ENCODE results near the gene RNF32.
"Not testable (repeated sequence)": the region's sequence is repeated elsewhere in the genome, so short reads cannot be mapped to it uniquely, and the experiment has no call there.

RNF32 gene

DNA sequence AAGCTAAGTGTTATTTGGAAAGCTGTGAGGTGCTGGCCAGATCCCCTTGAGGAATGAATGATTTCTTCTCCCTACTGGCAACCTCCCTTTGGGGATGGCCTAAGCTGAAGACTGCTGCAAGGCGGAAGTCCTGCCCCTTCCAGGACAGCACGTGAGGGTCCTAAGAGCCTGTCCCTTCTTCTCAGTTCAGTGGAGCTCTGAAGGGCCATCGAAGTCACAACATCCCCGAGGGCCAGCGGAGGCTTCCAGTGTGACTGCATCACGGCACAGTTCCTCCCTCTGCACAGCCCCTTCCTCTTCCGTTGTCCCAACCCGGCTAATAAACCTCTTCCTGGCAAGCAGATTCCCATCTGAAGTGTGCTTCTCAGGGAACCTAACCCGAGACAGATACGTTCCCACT is 43.7 kb downstream of the RNF32 start:
- no peak overlapping the region for H3K4me3 ChIP-seq (ENCODE audit: control insufficient read depth, low read depth, low read length)
- DNase-seq (ENCODE audit: low read depth), result no peak
- TF ChIP-seq, protein P1, sequence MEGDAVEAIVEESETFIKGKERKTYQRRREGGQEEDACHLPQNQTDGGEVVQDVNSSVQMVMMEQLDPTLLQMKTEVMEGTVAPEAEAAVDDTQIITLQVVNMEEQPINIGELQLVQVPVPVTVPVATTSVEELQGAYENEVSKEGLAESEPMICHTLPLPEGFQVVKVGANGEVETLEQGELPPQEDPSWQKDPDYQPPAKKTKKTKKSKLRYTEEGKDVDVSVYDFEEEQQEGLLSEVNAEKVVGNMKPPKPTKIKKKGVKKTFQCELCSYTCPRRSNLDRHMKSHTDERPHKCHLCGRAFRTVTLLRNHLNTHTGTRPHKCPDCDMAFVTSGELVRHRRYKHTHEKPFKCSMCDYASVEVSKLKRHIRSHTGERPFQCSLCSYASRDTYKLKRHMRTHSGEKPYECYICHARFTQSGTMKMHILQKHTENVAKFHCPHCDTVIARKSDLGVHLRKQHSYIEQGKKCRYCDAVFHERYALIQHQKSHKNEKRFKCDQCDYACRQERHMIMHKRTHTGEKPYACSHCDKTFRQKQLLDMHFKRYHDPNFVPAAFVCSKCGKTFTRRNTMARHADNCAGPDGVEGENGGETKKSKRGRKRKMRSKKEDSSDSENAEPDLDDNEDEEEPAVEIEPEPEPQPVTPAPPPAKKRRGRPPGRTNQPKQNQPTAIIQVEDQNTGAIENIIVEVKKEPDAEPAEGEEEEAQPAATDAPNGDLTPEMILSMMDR (IDR thresholded peaks at IDR 0.05; ENCODE audit: control insufficient read depth, insufficient read depth, low read depth, low read length, missing control alignments), result no peak

DNA sequence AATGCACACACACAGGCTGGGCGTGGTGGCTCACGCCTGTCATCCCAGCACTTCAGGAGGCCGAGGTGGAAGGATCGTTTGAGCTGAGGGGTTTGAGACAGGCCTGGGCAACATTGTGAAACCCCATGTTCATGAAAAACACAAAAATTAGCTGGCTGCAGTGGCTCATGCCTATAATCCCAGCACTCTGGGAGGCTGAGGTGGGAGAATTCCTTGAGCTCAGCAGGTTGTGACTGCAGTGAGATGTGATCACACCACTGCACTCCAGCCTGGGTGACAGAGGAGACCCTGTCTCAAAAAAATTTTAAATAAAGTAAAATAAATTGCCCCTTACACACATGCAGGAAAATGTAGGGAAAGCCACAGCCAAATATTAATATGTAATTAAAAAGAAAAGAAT is 44.1 kb downstream of the RNF32 start:
- TF ChIP-seq, protein P1 (IDR thresholded peaks at IDR 0.05; ENCODE audit: control insufficient read depth, insufficient read depth, low read depth, low read length, missing control alignments), result no peak

DNA sequence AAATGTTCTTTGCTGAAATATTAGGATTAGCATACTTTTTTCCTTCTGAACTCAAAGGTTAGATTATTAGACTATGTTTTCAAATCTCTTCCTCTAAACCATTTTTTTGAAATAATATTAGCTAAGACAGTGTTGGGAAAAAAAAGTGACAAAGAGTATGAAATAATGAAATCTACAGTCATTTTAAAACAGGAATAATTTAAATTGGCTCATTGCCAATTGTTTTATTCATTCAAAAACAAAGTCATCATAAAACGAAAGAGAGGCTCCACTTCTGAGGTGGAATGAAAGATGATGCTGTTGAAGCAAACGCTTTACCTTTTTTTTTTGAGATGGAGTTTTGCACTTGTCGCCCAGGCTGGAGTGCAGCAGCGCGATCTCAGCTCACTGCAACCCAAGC is 51.2 kb downstream of the RNF32 start:
- DNase-seq (ENCODE audit: low read depth), result no peak
- TF ChIP-seq, protein P1 (IDR thresholded peaks at IDR 0.05; ENCODE audit: control insufficient read depth, insufficient read depth, low read depth, low read length, missing control alignments), result no peak
- no peak overlapping the region for H3K4me3 ChIP-seq (ENCODE audit: control insufficient read depth, low read depth, low read length)

More for the DNA sequence above, 44.1 kb downstream of the RNF32 start:
- DNase-seq (ENCODE audit: low read depth), result no peak
- no peak overlapping the region for H3K4me3 ChIP-seq (ENCODE audit: control insufficient read depth, low read depth, low read length)

DNA sequence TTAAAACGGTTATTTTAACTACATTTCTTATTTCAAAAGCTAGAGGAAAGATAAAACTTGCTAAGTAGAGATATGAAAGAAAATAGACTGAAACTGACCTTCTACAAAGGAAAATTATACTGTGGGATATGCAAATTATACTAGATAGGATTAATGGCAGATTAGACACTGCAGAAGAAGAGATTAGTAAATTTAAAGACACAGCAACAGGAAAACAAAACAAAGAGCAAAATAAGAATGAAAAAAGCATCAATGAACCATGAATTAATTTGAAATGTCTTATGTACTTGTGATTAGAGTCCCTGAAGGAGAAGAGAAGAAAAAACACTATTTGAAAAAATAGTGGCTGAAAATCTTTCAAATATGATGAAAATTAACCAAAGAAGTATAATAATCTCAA is 52.3 kb downstream of the RNF32 start:
- DNase-seq (ENCODE audit: low read depth), result no peak
- TF ChIP-seq, protein P1 (IDR thresholded peaks at IDR 0.05; ENCODE audit: control insufficient read depth, insufficient read depth, low read depth, low read length, missing control alignments), result no peak
- no peak overlapping the region for H3K4me3 ChIP-seq (ENCODE audit: control insufficient read depth, low read depth, low read length)

DNA sequence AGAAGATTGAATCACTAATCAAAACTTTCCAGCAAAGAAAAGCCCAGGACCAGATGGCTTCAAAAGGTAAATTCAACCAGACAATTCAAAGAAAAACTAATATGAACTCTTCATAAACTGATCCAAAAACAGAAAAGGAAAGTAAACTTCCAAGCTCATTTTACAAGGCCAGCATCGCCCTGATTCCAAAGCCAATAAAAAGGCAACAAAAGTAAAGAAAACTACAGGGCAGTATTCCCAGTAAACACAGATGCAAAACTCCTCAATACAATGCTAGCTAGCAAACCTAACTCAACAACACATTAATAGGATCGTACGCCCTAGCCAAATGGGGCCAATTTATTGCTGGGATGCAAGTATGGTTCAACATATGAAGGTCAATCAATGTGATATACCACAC is 53.1 kb downstream of the RNF32 start:
- no peak for DNase-seq (ENCODE audit: low read depth)
- H3K4me3 ChIP-seq (ENCODE audit: control insufficient read depth, low read depth, low read length), result no peak overlapping the region
- TF ChIP-seq, protein P1 (IDR thresholded peaks at IDR 0.05; ENCODE audit: control insufficient read depth, insufficient read depth, low read depth, low read length, missing control alignments), result no peak

DNA sequence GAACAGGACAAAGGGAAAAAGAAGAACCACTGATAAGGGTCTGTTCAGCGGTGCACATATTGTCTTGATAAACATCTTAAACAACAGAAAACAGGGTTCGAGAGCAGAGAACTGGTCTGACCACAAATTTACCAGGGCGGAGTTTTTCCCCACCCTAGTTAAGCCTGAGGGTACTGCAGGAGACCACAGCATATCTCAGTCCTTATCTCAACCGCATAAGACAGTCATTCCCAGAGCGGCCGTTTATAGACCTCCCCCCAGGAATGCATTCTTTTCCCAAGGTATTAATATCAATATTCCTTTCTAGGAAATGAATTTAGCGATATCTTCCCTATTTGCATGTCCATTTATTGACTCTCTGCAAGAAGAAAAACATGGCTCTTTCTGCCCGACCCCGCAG is 56.7 kb downstream of the RNF32 start:
- not testable (repeated sequence) for DNase-seq (ENCODE audit: low read depth); H3K4me3 ChIP-seq (ENCODE audit: control insufficient read depth, low read depth, low read length)

DNA sequence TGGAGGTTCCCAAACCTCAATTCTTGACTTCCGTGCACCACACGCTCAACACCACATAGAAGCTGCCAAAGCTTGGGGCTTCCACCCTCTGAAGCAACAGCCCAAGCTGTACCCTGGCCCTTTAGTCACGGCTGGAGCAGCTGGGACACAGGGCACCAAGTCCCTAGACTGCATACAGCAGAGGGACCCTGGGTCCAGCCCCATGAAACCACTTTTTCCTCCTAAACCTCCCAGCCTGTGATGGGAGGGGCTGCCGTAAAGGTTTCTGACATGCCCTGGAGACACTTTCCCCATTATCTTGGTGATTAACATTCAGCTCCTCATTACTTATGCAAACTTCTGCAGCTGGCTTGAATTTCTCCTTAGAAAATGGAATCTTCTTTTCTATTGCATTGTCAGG is 57.9 kb downstream of the RNF32 start:
- H3K4me3 ChIP-seq (ENCODE audit: control insufficient read depth, low read depth, low read length); DNase-seq (ENCODE audit: low read depth): not testable (repeated sequence)

DNA sequence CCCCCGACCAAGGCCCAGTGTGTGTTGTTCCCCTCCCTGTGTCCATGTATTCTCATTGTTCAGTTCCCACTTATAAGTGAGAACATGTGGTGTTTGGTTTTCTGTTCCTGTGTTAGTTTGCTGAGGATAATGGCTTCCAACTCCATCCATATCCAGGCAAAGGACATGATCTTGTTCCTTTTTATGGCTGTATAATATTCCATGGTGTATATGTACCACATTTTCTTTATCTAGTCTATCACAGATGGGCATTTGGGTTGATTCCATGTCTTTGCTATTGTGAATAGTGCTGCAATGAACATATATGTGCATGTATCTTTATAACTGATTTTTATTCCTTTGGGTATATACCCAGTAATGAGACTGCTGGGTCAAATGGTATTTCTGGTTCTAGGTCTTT is 61.2 kb downstream of the RNF32 start:
- H3K4me3 ChIP-seq (ENCODE audit: control insufficient read depth, low read depth, low read length); DNase-seq (ENCODE audit: low read depth): not testable (repeated sequence)

Measured in AG09309 (cell line).